H1 (cell line): ENCODE data around the gene OBSCN. TPM values are rescaled to one million over a fixed set of nuclear protein-coding genes. Genes with fewer than 3 reads are reported as not detected.

Experiments used
- CTCF ChIA-PET: fragments of 300-600 bp; sonication (Branson Sonifier 250); formaldehyde crosslinking; loops from one replicate; lab custom pipeline; 2021; ENCODE audit not compliant: partially characterized antibody; lab: Charles Lee
- POLR2A ChIA-PET: fragments of 300-600 bp; sonication (Branson Sonifier 250); formaldehyde crosslinking; loops from one replicate; lab custom pipeline; 2021; ENCODE audit warnings: inconsistent platforms; ENCODE audit not compliant: partially characterized antibody; lab: Charles Lee
- DNase-seq, 2 experiments: peaks; one replicate each; pipeline versions ENCODE4 v3.0.0 to v3.0.0-alpha.2; 2010 to 2022; ENCODE audit warnings: low spot score in 2 of 2, low read depth in 1 of 2, mixed read lengths in 1 of 2
- FAIRE-seq: peaks from 2 replicates; lab custom pipeline; 2011; peaks lifted over from hg19 to GRCh38; lab: Jason Lieb, UNC
- H2AFZ ChIP-seq: 2 replicates; pipeline ENCODE4 v1.8.1; 2012; ENCODE audit warnings: low read length, inconsistent platforms
- H2AK5ac ChIP-seq: 2 replicates; pipeline ENCODE4 v1.6.1; 2013; ENCODE audit warnings: low read depth, low read length
- H2BK120ac ChIP-seq: replicated peaks from 2 replicates; pipeline ENCODE3; 2013; ENCODE audit warnings: low read depth, low read length, inconsistent platforms
- H2BK12ac ChIP-seq: 2 replicates; pipeline ENCODE4 v1.6.1; 2013; ENCODE audit warnings: low read depth, low read length
- H2BK15ac ChIP-seq: 2 replicates; pipeline ENCODE4 v1.6.1; 2013; ENCODE audit warnings: low read length
- H2BK20ac ChIP-seq: 2 replicates; pipeline ENCODE4 v1.6.1; 2013; ENCODE audit warnings: low read length
- H2BK5ac ChIP-seq: 2 replicates; pipeline ENCODE4 v1.6.1; 2013; ENCODE audit warnings: low read depth, low read length
- H3K14ac ChIP-seq: 2 replicates; pipeline ENCODE4 v1.6.1; 2013; ENCODE audit warnings: inconsistent platforms; ENCODE audit not compliant: insufficient read length
- H3K18ac ChIP-seq: 2 replicates; pipeline ENCODE4 v1.6.1; 2013; ENCODE audit warnings: low read length; ENCODE audit errors: extremely low read depth
- H3K23ac ChIP-seq: 2 replicates; pipeline ENCODE4 v1.6.1; 2013; ENCODE audit warnings: inconsistent platforms; ENCODE audit not compliant: insufficient read length
- H3K23me2 ChIP-seq: 2 replicates; pipeline ENCODE4 v1.6.1; 2013; ENCODE audit warnings: low read depth, low read length
- H3K27ac ChIP-seq: 2 replicates; pipeline ENCODE4 v1.6.1; 2011; ENCODE audit warnings: low read depth, low read length, inconsistent platforms
- H3K27me3 ChIP-seq, 4 experiments: replicated peaks in 1 of 4; 1 replicate in 1 of 4; 2 replicates in 3 of 4; pipeline versions ENCODE4 v1.6.1 to v1.8.1; 2011 to 2013; ENCODE audit warnings: low read length in 3 of 4, mild to moderate bottlenecking in 3 of 4, inconsistent platforms in 2 of 4, mixed read lengths in 2 of 4, moderate library complexity in 1 of 4; ENCODE audit not compliant: control insufficient read depth in 3 of 4, insufficient read depth in 3 of 4; ENCODE audit errors: extremely low read depth in 1 of 4
- H3K36me3 ChIP-seq, 4 experiments: 2 replicates each; pipeline versions ENCODE4 v1.6.1 to v1.8.1; 2011 to 2013; ENCODE audit warnings: mild to moderate bottlenecking in 4 of 4, low read length in 3 of 4, moderate library complexity in 2 of 4, control low read depth in 1 of 4, inconsistent platforms in 1 of 4; ENCODE audit not compliant: insufficient read depth in 4 of 4, control insufficient read depth in 2 of 4
- H3K4ac ChIP-seq: replicated peaks from 2 replicates; pipeline ENCODE3; 2013; ENCODE audit warnings: low read length, low read depth, mixed read lengths, inconsistent platforms; ENCODE audit not compliant: insufficient read length
- H3K4me1 ChIP-seq, 4 experiments: replicated peaks in 1 of 4; 1 replicate in 1 of 4; 2 replicates in 3 of 4; pipeline versions ENCODE4 v1.6.1 to v1.8.1; 2011 to 2013; ENCODE audit warnings: low read length in 3 of 4, inconsistent platforms in 2 of 4, mixed read lengths in 1 of 4; ENCODE audit not compliant: insufficient read depth in 4 of 4, control insufficient read depth in 3 of 4
- H3K4me2 ChIP-seq, 2 experiments: 2 replicates each; pipeline versions ENCODE4 v1.6.1 to v1.8.1; 2011 to 2013; ENCODE audit warnings: low read depth in 2 of 2, low read length in 2 of 2, control low read depth in 1 of 2, inconsistent platforms in 1 of 2, mild to moderate bottlenecking in 1 of 2; ENCODE audit not compliant: insufficient read depth in 1 of 2
- H3K4me3 ChIP-seq, 4 experiments: fragments of 200-600, 300-600 bp in 1 of 4; sonication (generic), shearing (Covaris generic), sonication (Bioruptor Twin) in 1 of 4; 2 replicates each; pipeline versions ENCODE4 v1.5.1 to v1.8.1; 2011 to 2016; ENCODE audit warnings: low read length in 4 of 4, low read depth in 3 of 4, control low read depth in 2 of 4, inconsistent platforms in 2 of 4, mild to moderate bottlenecking in 2 of 4, mixed read lengths in 1 of 4, moderate library complexity in 1 of 4; ENCODE audit not compliant: insufficient read depth in 2 of 4; ENCODE audit errors: extremely low read depth in 1 of 4
- H3K56ac ChIP-seq: replicated peaks from 2 replicates; pipeline ENCODE3; 2013; ENCODE audit warnings: low read depth, mild to moderate bottlenecking, mixed read lengths, low read length, inconsistent platforms; ENCODE audit not compliant: insufficient read length
- H3K79me1 ChIP-seq: 2 replicates; pipeline ENCODE4 v1.6.1; 2013; ENCODE audit warnings: low read depth, low read length, control low read depth
- H3K79me2 ChIP-seq, 2 experiments: 2 replicates each; pipeline versions ENCODE4 v1.6.1 to v1.8.1; 2012 to 2013; ENCODE audit warnings: low read length in 2 of 2, mild to moderate bottlenecking in 2 of 2, inconsistent platforms in 1 of 2; ENCODE audit not compliant: insufficient read depth in 2 of 2, control insufficient read depth in 1 of 2
- H3K9ac ChIP-seq, 4 experiments: replicated peaks in 1 of 4; 1 replicate in 1 of 4; 2 replicates in 3 of 4; pipeline versions ENCODE4 v1.6.1 to v1.8.1; 2011 to 2013; ENCODE audit warnings: low read depth in 3 of 4, low read length in 3 of 4, control low read depth in 2 of 4, mild to moderate bottlenecking in 2 of 4, moderate library complexity in 2 of 4, inconsistent platforms in 1 of 4; ENCODE audit errors: extremely low read depth in 1 of 4
- H3K9me3 ChIP-seq, 2 experiments: 2 replicates each; pipeline versions ENCODE4 v1.6.1 to v1.8.1; 2012 to 2013; ENCODE audit warnings: mild to moderate bottlenecking in 2 of 2, moderate library complexity in 2 of 2, control low read depth in 1 of 2, inconsistent platforms in 1 of 2, low read depth in 1 of 2, low read length in 1 of 2, mixed read lengths in 1 of 2; ENCODE audit not compliant: insufficient read depth in 2 of 2
- H4K20me1 ChIP-seq, 2 experiments: replicated peaks in 1 of 2; 2 replicates each; pipeline versions ENCODE3 to v1.8.1; 2011 to 2013; ENCODE audit warnings: inconsistent platforms in 2 of 2, low read length in 2 of 2, mild to moderate bottlenecking in 1 of 2; ENCODE audit not compliant: insufficient read depth in 2 of 2, control insufficient read depth in 1 of 2
- H4K5ac ChIP-seq: 2 replicates; pipeline ENCODE4 v1.6.1; 2013; ENCODE audit warnings: low read length, low read depth, mixed read lengths, inconsistent platforms; ENCODE audit not compliant: insufficient read length
- H4K8ac ChIP-seq: 2 replicates; pipeline ENCODE4 v1.8.0; 2013; ENCODE audit warnings: mild to moderate bottlenecking, moderate library complexity, low read length, inconsistent platforms; ENCODE audit not compliant: insufficient read depth; ENCODE audit errors: extremely low read depth
- H4K91ac ChIP-seq: replicated peaks from 2 replicates; pipeline ENCODE3; 2013; ENCODE audit warnings: low read length, mixed read lengths, inconsistent platforms; ENCODE audit not compliant: insufficient read length
- CEBPB ChIP-seq: IDR thresholded peaks from 2 replicates; pipeline ENCODE4 v1.6.1; 2012; ENCODE audit warnings: low read depth, low read length
- MAX ChIP-seq: IDR thresholded peaks from 2 replicates; pipeline ENCODE4 v1.6.1; 2012; ENCODE audit warnings: inconsistent platforms
- RNF2 ChIP-seq: fragments of 200-900, 300-1000 bp; sonication (generic); IDR thresholded peaks from 2 replicates; pipeline ENCODE4 v1.7.1; 2016; ENCODE audit warnings: borderline replicate concordance, low read depth, mild to moderate bottlenecking, antibody characterized with exemption, low read length; ENCODE audit not compliant: poor library complexity, severe bottlenecking; ENCODE audit errors: missing control alignments
- RXRA ChIP-seq: IDR thresholded peaks from 2 replicates; pipeline ENCODE4 v1.6.1; 2011; ENCODE audit warnings: low read depth, mild to moderate bottlenecking, low read length, moderate library complexity; ENCODE audit not compliant: insufficient read depth
- SIX5 ChIP-seq: IDR thresholded peaks from 2 replicates; pipeline ENCODE4 v1.6.1; 2011; ENCODE audit warnings: mild to moderate bottlenecking, low read depth, low read length
- SP1 ChIP-seq: IDR thresholded peaks from 2 replicates; pipeline ENCODE4 v1.6.1; 2011; ENCODE audit warnings: low read depth, low read length
- WGBS, 2 experiments: shearing (Covaris generic) in 1 of 2; methylation state at CpG; one replicate each; pipeline versions ENCODE4 v1.1.6 to v1.1.7; 2013 to 2015; ENCODE audit warnings: low lambda C conversion rate in 2 of 2, mixed read lengths in 2 of 2, inconsistent platforms in 1 of 2, low coverage in 1 of 2, missing lambda C conversion rate in 1 of 2; ENCODE audit not compliant: insufficient replicate concordance in 2 of 2, insufficient coverage in 1 of 2, insufficient read length in 1 of 2; ENCODE audit errors: extremely low coverage in 1 of 2, missing lambda C conversion rate in 1 of 2; 5-methylcytosine and 5-hydroxymethylcytosine counted together
- polyA plus RNA-seq, 7 experiments: library from polyadenylated mRNA; depleted of rRNA in 3 of 7; stranded (reverse) in 5 of 7; unstranded in 2 of 7; fragments of >200 nt in 5 of 7; fragments of 200-250 nt in 2 of 7; gene quantifications; 1 replicate in 5 of 7; 2 replicates in 1 of 7; 4 replicates in 1 of 7; pipeline versions ENCODE4 v1.2.1 to v1.2.3, GENCODE V29; 2011 to 2013; ENCODE audit warnings: missing spikeins in 2 of 7, mixed read lengths in 2 of 7
- total RNA-seq: library from RNA; stranded (reverse); fragmentation: NEBNext Ultra II Directional; extraction: Animal tissue kit (Norgen Biotek cat#: 25700); gene quantifications from 2 replicates; pipeline ENCODE4 v1.2.1, GENCODE V29; 2021
- TF ChIP-seq, protein P1 (sequence below): IDR thresholded peaks from 2 replicates; pipeline ENCODE4 v1.6.1; 2012; ENCODE audit warnings: inconsistent platforms
- TF ChIP-seq, protein P2 (sequence below): IDR thresholded peaks from 2 replicates; pipeline ENCODE4 v1.6.1; 2011; ENCODE audit warnings: low read length, improper control_type of control experiment

OBSCN gene
- total and polyA plus RNA-seq, 2 of the 8 experiments (the other 6 are each of a cell fraction or from before 2014, with no cell fraction given) = 7.5 to 28.4 TPM

GRCh38 chr1:228194921-228195812 lies 12.7 kb upstream of the OBSCN start:
- H3K56ac ChIP-seq = no peak overlapping the region
- no peak overlapping the region for H3K27ac ChIP-seq
- H2BK120ac ChIP-seq = no peak overlapping the region
- no peak overlapping the region for H3K14ac ChIP-seq
- ChIA-PET POLR2A (no interaction called here), CTCF (interaction anchor here (0.7 kb wide), 1 partner anchor 18 kb away, joined by 3 read pairs; no protein-coding TSS in a partner anchor)
- no peaks in the 10 kb centered on the region for H3K79me1 ChIP-seq
- H3K4me2 ChIP-seq = no peak overlapping the region
- no peak overlapping the region for H2BK15ac ChIP-seq
- no peak overlapping the region for H3K18ac ChIP-seq
- WGBS, 2 experiments = 82% methylated on average over 8 of the region's 8 CpGs; no CpG with 5 or more reads in 1 of the 2 experiments
- no peaks in the 10 kb centered on the region for H4K20me1 ChIP-seq
- no peaks in the 10 kb centered on the region for H3K27me3 ChIP-seq
- no peak overlapping the region for H2AK5ac ChIP-seq
- H2BK20ac ChIP-seq = no peak overlapping the region
- no peak overlapping the region for H4K5ac ChIP-seq
- no peaks in the 10 kb centered on the region for H3K36me3 ChIP-seq
- H3K23me2 ChIP-seq = no peaks in the 10 kb centered on the region
- H3K79me2 ChIP-seq = no peaks in the 10 kb centered on the region
- H2BK5ac ChIP-seq = no peak overlapping the region
- H3K4me3 ChIP-seq = no peak overlapping the region
- FAIRE-seq (no peak), DNase-seq (no peak)
- H4K91ac ChIP-seq = no peak overlapping the region
- no peaks in the 10 kb centered on the region for H3K4me1 ChIP-seq
- H3K4ac ChIP-seq = no peak overlapping the region
- no peak overlapping the region for H2AFZ ChIP-seq
- no peak overlapping the region for H4K8ac ChIP-seq
- peaks cover 15 to 20% of the 10 kb centered on the region in 2 experiments for H3K9me3 ChIP-seq
- H2BK12ac ChIP-seq = no peak overlapping the region
- no peak overlapping the region for H3K9ac ChIP-seq
- H3K23ac ChIP-seq = no peak overlapping the region
- TF ChIP-seq SIX5 = no peak
- no peak for TF ChIP-seq RXRA
- TF ChIP-seq CEBPB = no peak
- no peak for TF ChIP-seq SP1
- TF ChIP-seq MAX = no peak
- TF ChIP-seq, protein P1, sequence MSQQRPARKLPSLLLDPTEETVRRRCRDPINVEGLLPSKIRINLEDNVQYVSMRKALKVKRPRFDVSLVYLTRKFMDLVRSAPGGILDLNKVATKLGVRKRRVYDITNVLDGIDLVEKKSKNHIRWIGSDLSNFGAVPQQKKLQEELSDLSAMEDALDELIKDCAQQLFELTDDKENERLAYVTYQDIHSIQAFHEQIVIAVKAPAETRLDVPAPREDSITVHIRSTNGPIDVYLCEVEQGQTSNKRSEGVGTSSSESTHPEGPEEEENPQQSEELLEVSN = no peak
- no peak for TF ChIP-seq RNF2
- TF ChIP-seq, protein P2, sequence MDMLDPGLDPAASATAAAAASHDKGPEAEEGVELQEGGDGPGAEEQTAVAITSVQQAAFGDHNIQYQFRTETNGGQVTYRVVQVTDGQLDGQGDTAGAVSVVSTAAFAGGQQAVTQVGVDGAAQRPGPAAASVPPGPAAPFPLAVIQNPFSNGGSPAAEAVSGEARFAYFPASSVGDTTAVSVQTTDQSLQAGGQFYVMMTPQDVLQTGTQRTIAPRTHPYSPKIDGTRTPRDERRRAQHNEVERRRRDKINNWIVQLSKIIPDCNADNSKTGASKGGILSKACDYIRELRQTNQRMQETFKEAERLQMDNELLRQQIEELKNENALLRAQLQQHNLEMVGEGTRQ = no peak
